ENCODE data around the gene IL17D. TPM values are rescaled to one million over a fixed set of nuclear protein-coding genes. Genes with fewer than 3 reads are reported as not detected.

Gene IL17D
- total and polyA plus RNA-seq, 2 donors: 0.52 to 0.85 TPM

DNA sequence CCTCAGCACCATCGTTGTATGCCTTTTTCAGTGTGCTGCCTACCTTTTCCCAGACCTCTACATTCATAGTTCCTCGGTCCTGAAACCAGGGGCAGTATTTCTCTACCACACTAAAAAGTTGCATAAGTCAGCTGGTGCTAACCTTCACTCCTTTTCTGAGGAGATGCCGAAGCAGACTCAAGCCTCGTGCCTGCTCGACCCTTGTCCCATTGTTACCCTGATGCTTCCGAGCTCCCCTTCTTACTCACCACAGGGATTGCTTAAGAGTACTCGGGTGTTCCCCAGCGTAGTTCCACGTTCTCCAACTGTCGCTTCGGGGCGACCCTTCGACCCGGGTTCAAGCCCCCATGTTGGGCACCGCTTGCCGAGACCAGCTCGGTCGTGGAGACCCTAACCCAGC lies 19.0 kb upstream of the IL17D start:
- no peaks in the 10 kb centered on the region for H3K36me3 ChIP-seq (ENCODE audit: control insufficient read depth in 2 of 2, insufficient read depth in 2 of 2, low read length in 1 of 2)
- no peak overlapping the region for H3K4me3 ChIP-seq (ENCODE audit: low read length in 2 of 2)
- no peaks in the 10 kb centered on the region for H3K4me1 ChIP-seq (ENCODE audit: control insufficient read depth in 2 of 2, insufficient read depth in 2 of 2, low read length in 2 of 2)
- H3K27ac ChIP-seq (ENCODE audit: low read depth in 1 of 2, low read length in 1 of 2): no peak overlapping the region
- H3K27me3 ChIP-seq (ENCODE audit: control insufficient read depth in 2 of 2, insufficient read depth in 1 of 2, low read length in 1 of 2): no peaks in the 10 kb centered on the region
- DNase-seq (ENCODE audit: low read depth in 6 of 9, low spot score in 9 of 9): no peak
- WGBS: 87% methylated on average over 18 of the region's 18 CpGs
- no peaks in the 10 kb centered on the region for H3K9me3 ChIP-seq (ENCODE audit: control insufficient read depth in 2 of 2, insufficient read depth in 1 of 2, low read length in 1 of 2)

DNA sequence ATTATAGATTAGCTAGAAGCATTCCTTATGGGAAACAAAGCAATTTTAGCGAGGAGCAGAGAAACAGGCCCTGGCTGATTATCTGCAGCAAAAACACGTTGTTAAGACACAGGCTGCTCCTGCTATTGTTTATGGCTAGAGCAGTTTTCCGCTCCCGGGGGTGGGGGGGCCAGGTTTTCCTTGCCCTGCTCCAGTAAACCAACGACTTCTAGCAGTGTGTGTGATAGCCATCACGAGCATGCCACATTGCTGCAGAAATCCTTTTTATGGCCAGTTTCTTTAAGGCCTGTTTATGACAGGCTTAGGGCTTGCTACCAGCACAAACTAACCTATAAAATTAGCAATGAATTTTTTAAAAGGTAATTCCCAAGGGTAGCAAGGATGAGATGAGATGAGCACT lies 18.4 kb upstream of the IL17D start:
- H3K4me1 ChIP-seq (ENCODE audit: control insufficient read depth in 2 of 2, insufficient read depth in 2 of 2, low read length in 2 of 2): no peaks in the 10 kb centered on the region
- H3K4me3 ChIP-seq (ENCODE audit: low read length in 2 of 2): no peak overlapping the region
- DNase-seq (ENCODE audit: low read depth in 6 of 9, low spot score in 9 of 9): no peak
- H3K27me3 ChIP-seq (ENCODE audit: control insufficient read depth in 2 of 2, insufficient read depth in 1 of 2, low read length in 1 of 2): no peaks in the 10 kb centered on the region
- no peak overlapping the region for H3K27ac ChIP-seq (ENCODE audit: low read depth in 1 of 2, low read length in 1 of 2)
- H3K9me3 ChIP-seq (ENCODE audit: control insufficient read depth in 2 of 2, insufficient read depth in 1 of 2, low read length in 1 of 2): no peaks in the 10 kb centered on the region
- WGBS: 86% methylated on average over 6 of the region's 6 CpGs
- no peaks in the 10 kb centered on the region for H3K36me3 ChIP-seq (ENCODE audit: control insufficient read depth in 2 of 2, insufficient read depth in 2 of 2, low read length in 1 of 2)

DNA sequence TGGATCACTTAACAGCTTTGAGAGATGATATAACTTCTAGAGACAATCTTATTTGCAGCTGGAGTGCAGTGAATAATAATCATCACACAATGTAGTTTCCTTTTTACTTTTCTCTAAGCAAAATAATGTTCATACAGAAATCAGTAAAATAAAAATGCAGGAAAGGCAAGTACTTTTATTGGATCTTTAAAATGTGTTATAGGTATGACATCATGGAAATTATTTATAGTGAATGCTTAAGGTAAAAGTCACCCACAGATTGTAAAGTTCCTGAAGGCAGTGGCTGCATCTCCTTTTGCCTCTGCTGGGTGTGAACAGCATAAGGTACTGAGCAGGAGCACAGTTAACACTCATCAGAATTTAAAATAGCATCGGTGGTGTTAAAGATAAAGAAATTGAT lies 17.3 kb upstream of the IL17D start:
- WGBS: 96% methylated on average over 1 of the region's 1 CpG
- DNase-seq (ENCODE audit: low read depth in 6 of 9, low spot score in 9 of 9): no peak

DNA sequence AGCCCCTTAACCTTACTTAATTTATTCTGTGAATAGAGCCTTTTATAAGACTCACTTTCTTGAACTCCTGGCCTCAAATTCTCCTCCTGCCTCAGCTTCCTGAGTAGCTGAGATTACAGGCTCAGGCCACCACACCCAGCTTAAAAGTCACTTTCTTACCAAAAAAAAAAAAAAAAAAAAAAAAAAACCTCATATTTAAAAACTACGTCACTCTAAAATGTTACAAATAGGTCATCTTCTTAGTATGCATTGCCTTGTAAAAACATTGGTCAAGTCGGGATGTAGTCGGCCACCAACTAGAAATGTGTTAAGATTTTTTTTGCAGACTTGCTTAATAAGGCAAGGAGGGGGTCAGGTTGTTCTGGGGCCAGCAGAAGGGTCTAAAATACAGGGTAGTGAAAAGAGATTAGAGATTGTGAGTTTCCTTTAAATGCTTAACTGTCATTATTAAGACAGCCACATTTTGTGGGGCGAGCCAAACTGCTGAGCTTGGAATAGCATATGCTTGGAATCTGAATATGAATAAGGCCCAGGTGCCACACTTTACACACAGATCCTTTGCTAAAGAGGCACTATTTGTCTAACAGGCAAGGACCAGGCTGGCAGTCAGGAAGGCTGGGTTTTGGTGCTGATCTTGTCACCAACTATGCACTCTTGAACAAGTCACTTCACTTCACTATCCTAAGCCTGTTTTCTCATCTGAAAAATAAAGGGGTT lies 16.5 kb upstream of the IL17D start:
- Histone ChIP-seq H3K36me3 (ENCODE audit: control insufficient read depth in 2 of 2, insufficient read depth in 2 of 2, low read length in 1 of 2) (no peaks in the 10 kb centered on the region), H3K27me3 (ENCODE audit: control insufficient read depth in 2 of 2, insufficient read depth in 1 of 2, low read length in 1 of 2) (no peaks in the 10 kb centered on the region), H3K27ac (ENCODE audit: low read depth in 1 of 2, low read length in 1 of 2) (no peak overlapping the region), H3K4me3 (ENCODE audit: low read length in 2 of 2) (no peak overlapping the region), H3K4me1 (ENCODE audit: control insufficient read depth in 2 of 2, insufficient read depth in 2 of 2, low read length in 2 of 2) (no peaks in the 10 kb centered on the region), H3K9me3 (ENCODE audit: control insufficient read depth in 2 of 2, insufficient read depth in 1 of 2, low read length in 1 of 2) (no peaks in the 10 kb centered on the region)
- no peak for DNase-seq (ENCODE audit: low read depth in 6 of 9, low spot score in 9 of 9)
- 97% methylated on average over 4 of the region's 4 CpGs for WGBS

More for the DNA sequence above, 17.3 kb upstream of the IL17D start:
- H3K4me1 ChIP-seq (ENCODE audit: control insufficient read depth in 2 of 2, insufficient read depth in 2 of 2, low read length in 2 of 2): no peaks in the 10 kb centered on the region
- H3K27me3 ChIP-seq (ENCODE audit: control insufficient read depth in 2 of 2, insufficient read depth in 1 of 2, low read length in 1 of 2): no peaks in the 10 kb centered on the region
- H3K27ac ChIP-seq (ENCODE audit: low read depth in 1 of 2, low read length in 1 of 2): no peak overlapping the region
- no peak overlapping the region for H3K4me3 ChIP-seq (ENCODE audit: low read length in 2 of 2)
- H3K9me3 ChIP-seq (ENCODE audit: control insufficient read depth in 2 of 2, insufficient read depth in 1 of 2, low read length in 1 of 2): no peaks in the 10 kb centered on the region
- H3K36me3 ChIP-seq (ENCODE audit: control insufficient read depth in 2 of 2, insufficient read depth in 2 of 2, low read length in 1 of 2): no peaks in the 10 kb centered on the region

DNA sequence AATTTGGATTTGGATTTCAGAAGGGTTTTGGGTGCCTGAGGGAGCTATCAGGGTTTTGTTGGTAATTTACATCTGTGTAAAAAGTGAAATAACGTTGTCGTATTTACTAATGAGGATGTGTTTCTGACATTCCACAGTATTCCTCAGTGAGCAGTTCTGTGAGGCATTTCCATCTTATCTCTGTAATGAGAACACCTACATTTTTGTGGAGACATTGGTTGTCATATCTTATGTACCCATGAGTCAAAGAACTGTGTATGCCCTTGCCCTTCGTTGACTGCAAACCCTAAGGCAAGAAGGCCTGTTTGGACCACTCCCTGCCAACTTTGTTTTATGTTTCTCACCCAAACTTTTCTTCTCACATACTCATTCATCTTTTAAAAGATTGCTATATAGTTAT lies 14.2 kb upstream of the IL17D start:
- no peak overlapping the region for H3K27ac ChIP-seq (ENCODE audit: low read depth in 1 of 2, low read length in 1 of 2)
- no peak overlapping the region for H3K4me3 ChIP-seq (ENCODE audit: low read length in 2 of 2)
- H3K36me3 ChIP-seq (ENCODE audit: control insufficient read depth in 2 of 2, insufficient read depth in 2 of 2, low read length in 1 of 2): no peaks in the 10 kb centered on the region
- DNase-seq (ENCODE audit: low read depth in 6 of 9, low spot score in 9 of 9): no peak
- H3K4me1 ChIP-seq (ENCODE audit: control insufficient read depth in 2 of 2, insufficient read depth in 2 of 2, low read length in 2 of 2): no peaks in the 10 kb centered on the region
- no peaks in the 10 kb centered on the region for H3K27me3 ChIP-seq (ENCODE audit: control insufficient read depth in 2 of 2, insufficient read depth in 1 of 2, low read length in 1 of 2)
- WGBS: 96% methylated on average over 3 of the region's 3 CpGs
- H3K9me3 ChIP-seq (ENCODE audit: control insufficient read depth in 2 of 2, insufficient read depth in 1 of 2, low read length in 1 of 2): no peaks in the 10 kb centered on the region

DNA sequence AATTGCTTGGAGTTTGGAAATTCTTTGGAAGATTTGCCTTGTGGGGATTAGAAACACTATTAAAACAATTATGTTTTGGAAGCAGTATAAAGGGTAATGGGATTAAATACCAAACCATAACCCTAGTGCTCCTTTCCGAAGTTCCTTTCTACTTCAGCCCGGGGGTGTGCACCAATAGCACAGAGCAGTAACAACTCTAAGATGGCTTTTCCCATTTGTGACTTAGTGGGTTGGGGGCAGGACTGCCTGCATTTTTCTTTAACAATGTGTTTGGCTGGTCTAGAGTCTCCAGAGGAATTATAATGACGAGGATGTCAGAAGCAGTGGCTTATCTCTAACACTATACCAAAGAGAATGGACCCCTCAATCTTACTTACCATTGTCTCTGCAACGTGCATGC lies 11.9 kb upstream of the IL17D start:
- DNase-seq (ENCODE audit: low read depth in 6 of 9, low spot score in 9 of 9): no peak
- Histone ChIP-seq H3K36me3 (ENCODE audit: control insufficient read depth in 2 of 2, insufficient read depth in 2 of 2, low read length in 1 of 2) (no peaks in the 10 kb centered on the region), H3K9me3 (ENCODE audit: control insufficient read depth in 2 of 2, insufficient read depth in 1 of 2, low read length in 1 of 2) (no peaks in the 10 kb centered on the region), H3K4me3 (ENCODE audit: low read length in 2 of 2) (no peak overlapping the region), H3K27ac (ENCODE audit: low read depth in 1 of 2, low read length in 1 of 2) (no peak overlapping the region), H3K27me3 (ENCODE audit: control insufficient read depth in 2 of 2, insufficient read depth in 1 of 2, low read length in 1 of 2) (no peaks in the 10 kb centered on the region), H3K4me1 (ENCODE audit: control insufficient read depth in 2 of 2, insufficient read depth in 2 of 2, low read length in 2 of 2) (no peaks in the 10 kb centered on the region)
- 73% methylated on average over 4 of the region's 4 CpGs for WGBS

DNA sequence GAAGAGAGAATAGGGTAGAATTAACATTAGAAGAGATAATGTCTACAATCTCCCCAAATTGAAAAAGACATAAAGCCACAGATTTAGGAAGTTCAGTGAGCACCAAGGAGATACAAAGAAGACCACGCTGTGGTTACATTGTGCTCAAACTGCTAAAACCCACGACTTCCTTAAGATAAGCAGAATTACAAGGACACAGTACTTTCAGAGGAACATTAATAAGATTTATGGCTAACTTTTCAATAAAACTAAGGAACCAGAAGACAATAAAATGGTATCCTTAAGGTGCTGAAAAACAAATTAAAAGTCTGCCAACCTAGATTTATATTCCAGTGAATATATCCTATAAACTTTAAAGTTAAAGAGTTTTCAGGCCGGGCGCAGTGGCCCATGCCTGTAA lies 7.4 kb upstream of the IL17D start:
- Histone ChIP-seq H3K4me1 (ENCODE audit: control insufficient read depth in 2 of 2, insufficient read depth in 2 of 2, low read length in 2 of 2) (no peaks in the 10 kb centered on the region), H3K4me3 (ENCODE audit: low read length in 2 of 2) (no peak overlapping the region), H3K27me3 (ENCODE audit: control insufficient read depth in 2 of 2, insufficient read depth in 1 of 2, low read length in 1 of 2) (peaks cover 0 to 2% of the 10 kb centered on the region in 2 donors), H3K9me3 (ENCODE audit: control insufficient read depth in 2 of 2, insufficient read depth in 1 of 2, low read length in 1 of 2) (no peaks in the 10 kb centered on the region), H3K36me3 (ENCODE audit: control insufficient read depth in 2 of 2, insufficient read depth in 2 of 2, low read length in 1 of 2) (no peaks in the 10 kb centered on the region), H3K27ac (ENCODE audit: low read depth in 1 of 2, low read length in 1 of 2) (no peak overlapping the region)
- WGBS: 48% methylated on average over 4 of the region's 4 CpGs
- no peak for DNase-seq (ENCODE audit: low read depth in 6 of 9, low spot score in 9 of 9)

DNA sequence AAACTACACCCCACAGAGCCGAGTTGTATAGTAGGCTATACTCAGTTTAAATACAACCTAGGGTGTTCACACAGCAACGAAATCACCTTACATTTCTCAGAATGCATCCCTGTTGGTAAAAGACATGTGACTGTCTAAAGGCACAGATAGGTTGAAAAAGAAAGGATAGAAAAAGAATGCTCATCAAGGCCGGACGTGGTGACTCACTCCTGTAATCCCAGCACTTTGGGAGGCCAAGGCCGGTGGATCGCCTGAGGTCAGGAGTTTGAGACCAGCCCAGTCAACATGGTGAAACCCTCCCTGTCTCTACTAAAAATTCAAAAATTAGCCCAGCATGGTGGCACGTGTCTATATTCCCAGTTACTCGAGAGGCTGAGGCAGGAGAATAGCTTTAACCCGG lies 3.8 kb upstream of the IL17D start:
- 98% methylated on average over 9 of the region's 9 CpGs for WGBS
- H3K27me3 ChIP-seq (ENCODE audit: control insufficient read depth in 2 of 2, insufficient read depth in 1 of 2, low read length in 1 of 2): peaks cover 0 to 26% of the 10 kb centered on the region in 2 donors
- H3K9me3 ChIP-seq (ENCODE audit: control insufficient read depth in 2 of 2, insufficient read depth in 1 of 2, low read length in 1 of 2): no peaks in the 10 kb centered on the region
- no peak overlapping the region for H3K27ac ChIP-seq (ENCODE audit: low read depth in 1 of 2, low read length in 1 of 2)
- H3K36me3 ChIP-seq (ENCODE audit: control insufficient read depth in 2 of 2, insufficient read depth in 2 of 2, low read length in 1 of 2): no peaks in the 10 kb centered on the region
- H3K4me3 ChIP-seq (ENCODE audit: low read length in 2 of 2): no peak overlapping the region
- DNase-seq (ENCODE audit: low read depth in 6 of 9, low spot score in 9 of 9): no peak
- peaks cover 2 to 5% of the 10 kb centered on the region in 2 donors for H3K4me1 ChIP-seq (ENCODE audit: control insufficient read depth in 2 of 2, insufficient read depth in 2 of 2, low read length in 2 of 2)

DNA sequence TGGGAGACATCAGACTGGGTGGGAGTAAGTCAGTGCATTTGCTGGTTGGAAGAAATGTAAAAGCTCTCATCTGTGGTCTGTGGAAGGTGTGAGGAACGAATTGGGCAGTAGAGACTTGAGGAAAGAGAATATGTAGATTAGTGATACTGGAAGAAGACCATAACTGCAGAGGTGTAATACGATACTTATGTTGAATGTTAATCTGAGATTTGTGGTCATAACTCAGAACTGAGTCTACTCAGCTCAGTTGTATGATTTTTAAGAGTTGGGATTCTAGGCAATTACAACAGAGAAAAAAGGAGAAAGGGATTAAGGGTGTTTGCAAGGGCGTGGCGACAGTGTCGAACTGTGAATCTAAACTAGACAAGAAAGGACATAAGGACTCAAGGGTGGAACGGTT lies 3.2 kb upstream of the IL17D start:
- no peak overlapping the region for H3K27ac ChIP-seq (ENCODE audit: low read depth in 1 of 2, low read length in 1 of 2)
- no peak for DNase-seq (ENCODE audit: low read depth in 6 of 9, low spot score in 9 of 9)
- H3K4me1 ChIP-seq (ENCODE audit: control insufficient read depth in 2 of 2, insufficient read depth in 2 of 2, low read length in 2 of 2): peaks cover 2 to 5% of the 10 kb centered on the region in 2 donors
- WGBS: 95% methylated on average over 6 of the region's 6 CpGs
- H3K9me3 ChIP-seq (ENCODE audit: control insufficient read depth in 2 of 2, insufficient read depth in 1 of 2, low read length in 1 of 2): no peaks in the 10 kb centered on the region
- peaks cover 0 to 29% of the 10 kb centered on the region in 2 donors for H3K27me3 ChIP-seq (ENCODE audit: control insufficient read depth in 2 of 2, insufficient read depth in 1 of 2, low read length in 1 of 2)
- H3K4me3 ChIP-seq (ENCODE audit: low read length in 2 of 2): no peak overlapping the region
- no peaks in the 10 kb centered on the region for H3K36me3 ChIP-seq (ENCODE audit: control insufficient read depth in 2 of 2, insufficient read depth in 2 of 2, low read length in 1 of 2)

Data from thymus (tissue), 11 donors.